Sciatic nerve (tissue), 2 donors: ENCODE results near the gene GSX1. TPM values are rescaled to one million over a fixed set of nuclear protein-coding genes. Genes with fewer than 3 reads are reported as not detected.
"Not testable (repeated sequence)": the region's sequence is repeated elsewhere in the genome, so short reads cannot be mapped to it uniquely, and the experiment has no call there.

Experiments used
- ATAC-seq: fragments of 200-7000 bp; cut with Tn5 transposase; one replicate; pipeline ENCODE4 v1.9.1; 2020; ENCODE audit warnings: mild to moderate bottlenecking, moderate library complexity
- DNase-seq: peaks from one replicate; pipeline ENCODE4 v3.0.0-alpha.2; 2020; ENCODE audit warnings: low spot score
- intact Hi-C: fragments of 100-400 bp; cut with DNase I; formaldehyde crosslinking; loops from one replicate; pipeline ENCODE4 v1.14.2; 2022
- total RNA-seq: library from RNA; stranded (reverse); fragmentation: NEBNext Ultra II Directional; extraction: Animal tissue kit (Norgen Biotek cat#: 25700); gene quantifications from one replicate; pipeline ENCODE4 v1.2.1, GENCODE V29; 2021
- donor health status: DM: no; HTN: no; CAD: no.
- donor health status: DM: no; HTN: no; CAD: no.

GSX1 gene
- not detected for total RNA-seq

- DNase-seq = peak; percentile 78
- peak; percentile 84 for ATAC-seq
- intact Hi-C loops = no loop called here
Observed at GRCh38 chr13:27792393-27793218, at the start of gene GSX1. Gene GSX1 (plus strand): TSS chr13:27792483. CDS start chr13:27792691, 208 bp downstream.

- DNase-seq (no peak), ATAC-seq (no peak)
- intact Hi-C loops = no loop called here
Observed at GRCh38 chr13:27744801-27745200, 47.5 kb upstream of the GSX1 start.

GRCh38 chr13:27745301-27745700, 47.0 kb upstream of the GSX1 start:
- DNase-seq = no peak
- intact Hi-C loops = no loop called here

GRCh38 chr13:27748143-27748542, 44.1 kb upstream of the GSX1 start:
- ATAC-seq, DNase-seq, intact Hi-C loops: not testable (repeated sequence)

More at GRCh38 chr13:27745301-27745700, 47.0 kb upstream of the GSX1 start:
- no peak for ATAC-seq

- intact Hi-C loops = no loop called here
- ATAC-seq = no peak
- DNase-seq = no peak
Observed at GRCh38 chr13:27751953-27752532, 40.2 kb upstream of the GSX1 start.

- intact Hi-C loops = no loop called here
- ATAC-seq = no peak
- DNase-seq = no peak
Observed at GRCh38 chr13:27765650-27766049, 26.6 kb upstream of the GSX1 start.

- no peak for ATAC-seq
- DNase-seq = no peak
- intact Hi-C loops = no loop called here
Observed at GRCh38 chr13:27770809-27771208, 21.5 kb upstream of the GSX1 start.

GRCh38 chr13:27772651-27773425, 19.4 kb upstream of the GSX1 start:
- ATAC-seq (no peak), DNase-seq (no peak)
- intact Hi-C loops = no loop called here

- intact Hi-C loops = no loop called here
- DNase-seq (no peak), ATAC-seq (no peak)
Observed at GRCh38 chr13:27774169-27774568, 18.1 kb upstream of the GSX1 start.

- ATAC-seq (no peak), DNase-seq (no peak)
- intact Hi-C loops = no loop called here
Observed at GRCh38 chr13:27774651-27775050, 17.6 kb upstream of the GSX1 start.

- intact Hi-C loops = no loop called here
- no peak for ATAC-seq
- no peak for DNase-seq
Observed at GRCh38 chr13:27775943-27776342, 16.3 kb upstream of the GSX1 start.

- no peak for ATAC-seq
- DNase-seq = no peak
- intact Hi-C loops = no loop called here
Observed at GRCh38 chr13:27782151-27782550, 10.1 kb upstream of the GSX1 start.

GRCh38 chr13:27783111-27783510, 9.2 kb upstream of the GSX1 start:
- DNase-seq (no peak), ATAC-seq (no peak)
- intact Hi-C loops = no loop called here

- DNase-seq = no peak
- ATAC-seq = no peak
- intact Hi-C loops = no loop called here
Observed at GRCh38 chr13:27788271-27788670, 4.0 kb upstream of the GSX1 start.

- no peak for DNase-seq
- no peak for ATAC-seq
- intact Hi-C loops = no loop called here
Observed at GRCh38 chr13:27789153-27789494, 3.2 kb upstream of the GSX1 start.

GRCh38 chr13:27789495-27790303, 2.6 kb upstream of the GSX1 start:
- DNase-seq (no peak), ATAC-seq (no peak)
- intact Hi-C loops = no loop called here

- DNase-seq (no peak), ATAC-seq (no peak)
- intact Hi-C loops = no loop called here
Observed at GRCh38 chr13:27790523-27790922, 1.8 kb upstream of the GSX1 start.

GRCh38 chr13:27791146-27791900, 960 bp upstream of the GSX1 start:
- DNase-seq (no peak), ATAC-seq (no peak)
- intact Hi-C loops = no loop called here
